HAP-1 (cell line): ENCODE data around the gene GRK7.

ENCODE experiments used
- DNase-seq, 2 experiments: peaks; one replicate each; pipeline ENCODE4 v3.0.0-alpha.2; 2016 to 2020; ENCODE audit warnings: low spot score in 2 of 2
- H3K27me3 ChIP-seq: fragments of 250-450 bp; sonication (Bioruptor Pico); 2 replicates; pipeline ENCODE4 v1.5.1; 2020; ENCODE audit warnings: low read depth, mild to moderate bottlenecking, moderate library complexity
- H3K36me3 ChIP-seq: fragments of 250-450 bp; sonication (Bioruptor Pico); replicated peaks from 2 replicates; pipeline ENCODE4 v1.5.1; 2020; ENCODE audit warnings: mild to moderate bottlenecking
- H3K4me1 ChIP-seq: fragments of 250-450 bp; sonication (Bioruptor Pico); 2 replicates; pipeline ENCODE4 v1.5.1; 2020; ENCODE audit warnings: mild to moderate bottlenecking
- H3K4me3 ChIP-seq: fragments of 250-450 bp; sonication (Bioruptor Pico); 2 replicates; pipeline ENCODE4 v1.5.1; 2020; ENCODE audit warnings: mild to moderate bottlenecking, moderate library complexity
- H3K9me3 ChIP-seq: fragments of 250-450 bp; sonication (Bioruptor Pico); 2 replicates; pipeline ENCODE4 v1.5.1; 2020; ENCODE audit warnings: mild to moderate bottlenecking, moderate library complexity
- in situ Hi-C: fragments of 300-500 bp; cut with MboI; formaldehyde crosslinking; loops from 3 replicates; pipeline ENCODE4 v1.14.3; 2020; ENCODE audit warnings: low sequenced_read_pairs, inconsistent platforms, mixed read lengths

The GRK7 gene

DNA sequence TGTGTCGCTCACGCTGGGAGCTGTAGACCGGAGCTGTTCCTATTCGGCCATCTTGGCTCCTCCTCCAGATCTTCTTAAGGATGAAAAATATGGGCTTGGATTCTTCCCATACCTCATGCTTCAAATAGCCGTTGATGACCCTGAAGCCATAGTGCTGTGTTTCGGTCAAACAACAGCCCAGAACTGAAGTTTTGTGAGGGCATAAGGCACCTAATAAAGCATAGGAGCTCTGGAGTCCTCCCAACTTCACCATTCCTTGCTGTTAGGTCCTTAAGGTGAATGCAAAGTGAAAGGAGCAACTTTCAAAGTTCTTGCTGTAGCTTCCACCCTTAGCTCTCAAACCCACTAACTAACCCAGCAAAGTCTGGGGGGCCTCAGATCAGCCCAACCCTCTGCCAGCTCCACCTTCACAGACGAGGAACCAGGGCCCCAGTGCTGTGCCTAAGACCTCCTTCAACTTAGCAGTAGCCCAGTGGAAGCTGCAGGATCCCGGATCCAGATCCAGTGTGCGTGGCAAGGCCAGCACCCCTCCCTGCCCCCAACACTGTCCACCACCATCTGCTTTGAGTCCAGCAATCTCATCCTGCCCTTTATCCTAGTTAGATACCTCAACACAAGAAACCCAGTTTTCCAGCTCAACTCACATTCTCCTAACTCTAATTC is at the start of gene GRK7:
GRK7 (plus strand) TSS at position 321 of the 663 bp plus-strand sequence. CDS start 14,877 bp downstream, outside the sequence.
- Histone ChIP-seq H3K4me3 (no peak within 1 kb of the TSS), H3K36me3 (no peaks in the 10 kb centered on the region), H3K9me3 (no peaks in the 10 kb centered on the region), H3K4me1 (no peaks in the 10 kb centered on the region; the same call in 1 of the 2 replicates), H3K27me3 (no peaks in the 10 kb centered on the region)
- in situ Hi-C loops: no loop called here
- DNase-seq: no peak

GRCh38 chr3:141714671-141715070 is 48.5 kb upstream of the GRK7 start:
- in situ Hi-C loops: no loop called here
- no peaks in the 10 kb centered on the region for H3K27me3 ChIP-seq

DNA sequence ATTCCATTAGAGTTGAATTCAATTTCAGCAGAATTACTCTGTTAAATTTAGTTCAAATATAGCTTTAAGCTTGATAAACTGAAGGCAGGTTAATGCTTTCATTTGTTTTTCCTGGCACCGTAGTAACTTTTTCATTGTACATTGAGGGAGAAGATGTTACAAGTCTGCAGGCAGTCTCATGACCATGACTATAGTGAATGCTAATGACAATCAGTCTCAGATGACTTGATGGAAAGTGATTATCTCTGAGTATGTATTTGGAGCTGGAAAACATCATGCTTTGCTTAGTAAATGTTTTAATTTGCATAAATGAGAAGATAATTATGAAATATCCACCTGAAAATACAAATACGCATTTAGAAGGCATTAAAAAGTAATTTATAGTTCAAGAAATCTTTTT is 41.1 kb upstream of the GRK7 start:
- in situ Hi-C loops: no loop called here
- H3K9me3 ChIP-seq: no peaks in the 10 kb centered on the region
- no peaks in the 10 kb centered on the region for H3K4me1 ChIP-seq
- DNase-seq: no peak
- no peaks in the 10 kb centered on the region for H3K36me3 ChIP-seq
- H3K4me3 ChIP-seq: no peak overlapping the region
- no peaks in the 10 kb centered on the region for H3K27me3 ChIP-seq

More at GRCh38 chr3:141714671-141715070, 48.5 kb upstream of the GRK7 start:
- Histone ChIP-seq H3K9me3 (no peaks in the 10 kb centered on the region), H3K4me1 (no peaks in the 10 kb centered on the region), H3K36me3 (no peaks in the 10 kb centered on the region), H3K4me3 (no peak overlapping the region)
- no peak for DNase-seq

- in situ Hi-C loops: no loop called here
- no peaks in the 10 kb centered on the region for H3K9me3 ChIP-seq
- H3K27me3 ChIP-seq: no peaks in the 10 kb centered on the region
- no peak for DNase-seq
- no peaks in the 10 kb centered on the region for H3K36me3 ChIP-seq
- H3K4me3 ChIP-seq: no peak overlapping the region
- H3K4me1 ChIP-seq: no peaks in the 10 kb centered on the region
Measured at GRCh38 chr3:141722648-141723047, 40.6 kb upstream of the GRK7 start.

DNA sequence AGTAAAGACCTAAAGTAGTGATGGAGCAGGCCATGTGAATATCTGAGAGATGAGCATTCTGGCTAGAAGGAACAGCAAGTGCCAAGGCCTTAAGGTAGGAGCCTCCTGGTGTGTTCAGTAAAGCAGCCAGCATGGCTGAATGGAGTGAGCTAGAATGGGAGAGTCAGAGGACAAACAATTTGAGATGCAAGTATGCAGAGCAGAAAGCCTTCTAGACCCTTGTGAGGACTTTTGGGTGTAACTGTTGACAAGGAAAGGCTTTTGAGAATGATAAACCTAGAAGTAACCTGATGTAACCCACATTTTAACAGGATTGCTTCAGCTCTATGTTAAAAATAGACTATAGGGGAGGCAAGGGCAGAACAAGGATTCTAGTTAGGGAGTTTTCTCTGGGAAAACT is 40.0 kb upstream of the GRK7 start:
- Histone ChIP-seq H3K4me3 (no peak overlapping the region), H3K9me3 (no peaks in the 10 kb centered on the region), H3K36me3 (no peaks in the 10 kb centered on the region), H3K27me3 (no peaks in the 10 kb centered on the region), H3K4me1 (no peaks in the 10 kb centered on the region)
- in situ Hi-C loops: no loop called here
- DNase-seq: no peak

GRCh38 chr3:141724186-141724585 is 39.0 kb upstream of the GRK7 start:
- H3K4me3 ChIP-seq: no peak overlapping the region
- no peak for DNase-seq
- H3K27me3 ChIP-seq: no peaks in the 10 kb centered on the region
- H3K4me1 ChIP-seq: no peaks in the 10 kb centered on the region
- in situ Hi-C loops: no loop called here
- H3K36me3 ChIP-seq: no peaks in the 10 kb centered on the region
- no peaks in the 10 kb centered on the region for H3K9me3 ChIP-seq

DNA sequence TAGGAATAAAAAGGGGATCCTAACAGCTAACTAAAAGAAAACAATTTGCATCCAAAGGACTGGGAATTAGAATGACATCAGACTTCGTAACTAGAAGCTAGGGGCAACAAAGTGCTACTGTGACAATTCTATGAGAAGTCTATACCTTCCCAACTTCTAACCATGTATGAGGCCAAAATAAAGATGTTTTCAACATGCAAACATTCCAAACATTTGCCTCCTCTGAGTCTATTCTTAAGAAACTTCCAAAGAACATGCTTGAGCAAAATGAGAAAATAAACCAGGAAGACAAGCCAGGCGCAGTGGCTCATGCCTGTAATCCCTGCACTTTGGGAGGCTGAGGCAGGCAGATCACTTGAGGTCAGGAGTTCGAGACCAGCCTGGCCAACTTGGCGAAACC is 38.2 kb upstream of the GRK7 start:
- in situ Hi-C loops: no loop called here
- H3K4me3 ChIP-seq: no peak overlapping the region
- DNase-seq: no peak

GRCh38 chr3:141726483-141726882 is 36.7 kb upstream of the GRK7 start:
- Histone ChIP-seq H3K4me1 (no peaks in the 10 kb centered on the region), H3K27me3 (no peaks in the 10 kb centered on the region), H3K9me3 (no peaks in the 10 kb centered on the region), H3K4me3 (no peak overlapping the region), H3K36me3 (no peaks in the 10 kb centered on the region)
- DNase-seq: no peak
- in situ Hi-C loops: no loop called here

More for the DNA sequence above, 38.2 kb upstream of the GRK7 start:
- no peaks in the 10 kb centered on the region for H3K4me1 ChIP-seq
- no peaks in the 10 kb centered on the region for H3K27me3 ChIP-seq
- H3K9me3 ChIP-seq: no peaks in the 10 kb centered on the region
- no peaks in the 10 kb centered on the region for H3K36me3 ChIP-seq

DNA sequence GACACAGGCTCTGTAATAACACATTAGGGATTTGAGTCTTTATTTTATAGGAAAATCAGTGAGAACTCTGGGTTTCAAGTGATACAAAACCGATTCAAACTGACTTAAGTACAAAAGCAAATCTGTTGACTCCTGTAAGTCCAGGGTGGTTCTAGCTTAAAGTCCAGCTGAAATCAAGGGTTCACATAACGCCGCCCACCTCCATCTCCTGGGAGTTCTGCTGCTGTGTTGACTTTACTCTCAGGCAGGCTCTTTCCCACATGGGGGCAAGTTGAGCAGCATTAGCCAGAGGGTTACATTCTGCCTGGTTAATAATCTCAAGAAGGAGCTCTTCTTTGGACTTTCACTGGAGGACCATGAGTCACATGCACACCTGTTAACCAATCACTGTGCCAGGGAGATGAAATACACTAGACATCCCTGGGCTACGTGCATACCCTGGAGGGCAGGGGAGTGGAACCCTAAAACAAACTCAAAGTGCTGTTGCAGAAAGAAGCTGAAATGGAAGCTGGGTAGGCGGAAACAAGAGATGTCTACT is 34.8 kb upstream of the GRK7 start:
- Histone ChIP-seq H3K9me3 (no peaks in the 10 kb centered on the region), H3K4me3 (no peak overlapping the region), H3K4me1 (no peaks in the 10 kb centered on the region), H3K27me3 (no peaks in the 10 kb centered on the region), H3K36me3 (no peaks in the 10 kb centered on the region)
- no peak for DNase-seq
- in situ Hi-C loops: no loop called here

- H3K4me3 ChIP-seq: no peak overlapping the region
- no peaks in the 10 kb centered on the region for H3K9me3 ChIP-seq
- H3K27me3 ChIP-seq: no peaks in the 10 kb centered on the region
- no peaks in the 10 kb centered on the region for H3K4me1 ChIP-seq
- no peak for DNase-seq
- H3K36me3 ChIP-seq: no peaks in the 10 kb centered on the region
- in situ Hi-C loops: no loop called here
Measured at GRCh38 chr3:141729240-141729639, 34.0 kb upstream of the GRK7 start.

- Histone ChIP-seq H3K36me3 (no peaks in the 10 kb centered on the region), H3K4me3 (no peak overlapping the region), H3K9me3 (no peaks in the 10 kb centered on the region), H3K27me3 (no peaks in the 10 kb centered on the region), H3K4me1 (peaks cover 14% of the 10 kb centered on the region)
- in situ Hi-C loops: no loop called here
- DNase-seq: no peak
Measured at GRCh38 chr3:141735176-141735575, 28.0 kb upstream of the GRK7 start.

DNA sequence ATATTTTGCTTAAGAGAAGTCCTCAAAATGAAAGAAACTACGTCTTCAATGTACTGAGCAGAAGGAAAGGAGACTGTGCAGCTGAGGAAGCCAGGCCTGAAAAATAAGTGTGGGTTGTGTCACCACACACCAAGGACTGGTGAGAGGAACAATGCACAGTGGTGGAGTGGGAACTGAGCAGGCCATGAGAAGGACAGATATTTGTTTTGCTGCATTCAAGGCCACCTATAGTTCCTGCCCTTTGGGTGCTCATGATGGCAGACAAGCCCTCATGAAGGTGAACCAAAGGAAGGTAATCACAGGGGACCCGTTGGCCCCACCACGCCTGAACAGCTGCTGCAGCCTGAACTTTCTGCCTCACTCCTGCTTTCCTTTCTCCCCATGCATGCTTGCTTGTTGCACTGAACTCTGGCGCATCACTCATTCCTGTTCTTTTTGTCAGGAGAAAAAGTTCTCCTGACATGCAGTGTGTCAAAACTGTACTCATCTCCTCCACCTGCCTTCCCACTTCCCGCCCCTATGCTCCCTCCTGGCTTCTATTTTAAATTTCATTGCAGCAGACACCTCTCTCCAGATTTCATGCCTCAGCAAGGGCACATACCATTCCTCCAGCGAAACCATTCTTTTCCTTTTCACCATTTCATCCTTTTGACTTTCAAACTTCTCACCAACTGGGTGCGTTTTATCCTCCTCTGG is 27.3 kb upstream of the GRK7 start:
- H3K27me3 ChIP-seq: no peaks in the 10 kb centered on the region
- no peak overlapping the region for H3K4me3 ChIP-seq
- H3K36me3 ChIP-seq: no peaks in the 10 kb centered on the region
- in situ Hi-C loops: no loop called here
- peaks cover 16% of the 10 kb centered on the region for H3K4me1 ChIP-seq
- no peak for DNase-seq
- H3K9me3 ChIP-seq: no peaks in the 10 kb centered on the region

DNA sequence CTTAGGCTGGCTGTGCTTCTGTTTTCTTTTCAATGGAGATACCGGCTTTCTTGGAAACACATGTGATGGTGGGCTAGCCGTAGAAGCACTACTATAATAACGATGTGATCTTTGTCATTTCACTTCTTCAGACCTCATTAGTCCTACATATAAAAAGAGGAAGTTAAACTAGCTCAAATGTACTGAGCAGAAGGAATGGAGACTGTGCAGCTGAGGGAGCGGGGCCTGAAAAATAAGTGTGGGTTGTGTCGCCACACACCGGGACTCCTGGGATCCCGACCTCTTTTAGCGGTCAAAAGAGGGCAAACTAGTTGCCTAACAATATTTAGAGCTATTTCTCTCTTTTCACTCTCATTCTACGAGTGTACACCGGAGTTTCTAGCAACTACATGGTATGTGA is 26.1 kb upstream of the GRK7 start:
- H3K36me3 ChIP-seq: no peaks in the 10 kb centered on the region
- H3K4me3 ChIP-seq: no peak overlapping the region
- H3K9me3 ChIP-seq: no peaks in the 10 kb centered on the region
- in situ Hi-C loops: no loop called here
- peaks cover 16% of the 10 kb centered on the region for H3K4me1 ChIP-seq
- no peaks in the 10 kb centered on the region for H3K27me3 ChIP-seq
- DNase-seq: no peak

- H3K36me3 ChIP-seq: peaks cover under 1% of the 10 kb centered on the region; the same call in 1 of the 2 replicates
- in situ Hi-C loops: no loop called here
- no peaks in the 10 kb centered on the region for H3K27me3 ChIP-seq
- DNase-seq: no peak
- H3K4me1 ChIP-seq: peaks cover 16% of the 10 kb centered on the region
- H3K9me3 ChIP-seq: no peaks in the 10 kb centered on the region
- peak overlapping the region; percentile 88 for H3K4me3 ChIP-seq
Measured at GRCh38 chr3:141737678-141738021, 25.6 kb upstream of the GRK7 start.
